NCI-H524 treated with DMSO at 0.1 percent for 48 hours (cell line): ENCODE data around the gene IQCC.

Experiments
- DNase-seq: peaks from one replicate; lab custom pipeline; 2025; lab: John Stamatoyannopoulos, UW

Gene IQCC

DNA sequence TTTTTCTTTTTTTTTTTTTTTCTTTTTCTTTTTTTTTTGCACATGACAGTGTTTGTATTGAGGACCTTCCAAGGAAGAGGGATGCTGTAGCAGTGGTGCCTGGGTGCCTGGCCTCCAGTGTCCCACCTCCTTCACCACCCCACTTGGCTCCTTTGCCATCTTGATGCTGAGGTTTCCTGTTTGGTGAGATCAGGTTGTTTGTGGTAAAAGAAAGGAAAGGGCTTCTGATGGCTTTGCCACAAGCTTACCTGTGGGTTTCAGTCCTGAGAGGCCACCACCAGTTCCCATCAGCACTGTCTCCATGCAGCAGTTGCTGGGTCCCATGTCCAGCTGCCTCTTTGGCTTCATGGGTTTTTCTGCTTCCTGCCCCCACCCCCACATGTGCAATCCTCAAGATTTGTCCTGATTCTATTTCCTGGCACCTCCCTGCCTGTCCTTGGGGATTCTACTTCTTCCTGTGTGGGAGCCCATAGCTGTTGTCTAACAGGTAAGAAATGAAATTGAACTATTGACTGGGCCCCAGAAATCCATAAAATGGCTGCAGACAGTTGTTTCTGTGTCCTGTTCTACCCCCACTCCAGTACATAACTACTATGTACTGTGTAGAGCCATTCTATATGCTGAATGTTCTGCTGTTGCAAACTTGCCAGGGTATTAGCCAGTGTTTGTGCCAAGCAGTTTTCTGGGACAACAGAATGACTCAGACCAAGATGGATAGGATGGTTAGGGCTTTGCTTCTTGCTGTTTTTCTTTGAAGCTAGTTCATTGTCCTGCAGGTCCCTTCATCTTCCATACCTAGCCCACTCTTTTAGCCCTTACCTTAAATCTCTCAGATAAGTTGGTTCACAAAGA, 9.3 kb upstream of the IQCC start:
- no peak for DNase-seq

DNA sequence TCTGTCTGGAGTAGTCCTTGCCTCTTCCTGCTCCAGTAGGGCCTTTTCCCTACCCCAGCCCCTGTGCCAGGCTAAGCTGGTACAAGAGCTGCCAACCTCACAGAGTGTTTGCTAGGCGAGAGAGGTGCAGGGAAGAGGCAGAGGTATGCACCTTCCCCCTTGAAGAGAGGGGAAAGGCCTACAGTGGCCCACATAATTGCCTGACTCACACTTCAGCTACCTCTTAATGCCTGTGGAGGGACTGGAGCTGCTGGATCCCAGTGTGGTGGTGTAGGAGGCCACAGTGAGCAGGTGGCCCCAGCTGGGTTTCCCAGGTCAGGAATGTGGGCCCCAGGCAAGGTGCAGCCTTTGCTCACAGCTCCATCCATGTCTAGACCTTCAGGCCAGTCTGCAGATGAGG, 8.4 kb upstream of the IQCC start:
- DNase-seq, result no peak

DNA sequence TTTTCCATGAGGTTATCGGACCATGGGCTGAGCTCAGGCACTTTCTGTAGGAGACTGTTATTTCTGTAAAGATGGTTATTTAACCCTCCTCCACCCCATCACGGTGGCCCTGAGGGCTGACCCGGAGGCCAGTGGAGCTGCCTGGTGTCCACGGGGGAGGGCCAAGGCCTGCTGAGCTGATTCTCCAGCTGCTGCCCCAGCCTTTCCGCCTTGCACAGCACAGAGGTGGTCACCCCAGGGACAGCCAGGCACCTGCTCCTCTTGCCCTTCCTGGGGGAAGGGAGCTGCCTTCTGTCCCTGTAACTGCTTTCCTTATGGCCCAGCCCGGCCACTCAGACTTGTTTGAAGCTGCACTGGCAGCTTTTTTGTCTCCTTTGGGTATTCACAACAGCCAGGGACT, 7.6 kb upstream of the IQCC start:
- DNase-seq, result no peak

DNA sequence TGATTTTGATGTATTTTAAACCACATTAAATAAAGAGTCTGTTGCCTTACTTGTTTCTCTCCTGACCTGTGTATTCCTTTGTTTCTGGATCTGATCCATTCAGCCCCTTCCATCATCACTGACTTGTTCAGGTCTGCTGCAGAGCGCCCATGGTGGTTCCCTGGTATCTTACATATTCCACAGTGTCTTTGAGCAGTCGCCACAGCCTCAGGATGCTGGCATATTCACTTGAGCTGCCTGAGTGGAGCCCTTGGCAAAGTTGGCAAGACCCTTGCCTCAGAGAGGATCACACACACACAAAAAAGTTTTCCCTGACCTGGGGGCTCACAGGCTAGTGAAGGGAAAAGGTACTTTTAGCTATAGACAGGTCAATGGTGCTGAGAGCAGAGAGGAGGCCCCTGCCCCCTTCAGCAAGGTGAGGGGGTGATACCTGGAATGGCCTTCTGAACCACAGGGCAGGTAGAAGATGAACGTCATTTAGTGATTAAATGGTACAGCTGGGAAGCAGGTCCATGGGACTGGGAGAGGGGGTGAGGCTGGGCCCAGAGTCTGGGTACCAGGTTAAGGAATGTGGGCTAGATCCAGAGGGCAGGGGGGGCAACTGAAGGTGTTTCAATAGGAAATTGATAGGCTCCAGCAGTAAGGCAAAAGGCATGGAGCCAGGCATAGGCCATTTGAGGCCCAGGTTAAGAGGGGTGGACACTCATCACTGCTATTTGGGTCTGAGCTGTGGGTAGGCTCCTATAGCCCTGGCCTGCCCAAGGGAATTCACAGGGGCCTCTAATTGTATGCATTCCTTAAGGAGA, 7.0 kb upstream of the IQCC start:
- no peak for DNase-seq

DNA sequence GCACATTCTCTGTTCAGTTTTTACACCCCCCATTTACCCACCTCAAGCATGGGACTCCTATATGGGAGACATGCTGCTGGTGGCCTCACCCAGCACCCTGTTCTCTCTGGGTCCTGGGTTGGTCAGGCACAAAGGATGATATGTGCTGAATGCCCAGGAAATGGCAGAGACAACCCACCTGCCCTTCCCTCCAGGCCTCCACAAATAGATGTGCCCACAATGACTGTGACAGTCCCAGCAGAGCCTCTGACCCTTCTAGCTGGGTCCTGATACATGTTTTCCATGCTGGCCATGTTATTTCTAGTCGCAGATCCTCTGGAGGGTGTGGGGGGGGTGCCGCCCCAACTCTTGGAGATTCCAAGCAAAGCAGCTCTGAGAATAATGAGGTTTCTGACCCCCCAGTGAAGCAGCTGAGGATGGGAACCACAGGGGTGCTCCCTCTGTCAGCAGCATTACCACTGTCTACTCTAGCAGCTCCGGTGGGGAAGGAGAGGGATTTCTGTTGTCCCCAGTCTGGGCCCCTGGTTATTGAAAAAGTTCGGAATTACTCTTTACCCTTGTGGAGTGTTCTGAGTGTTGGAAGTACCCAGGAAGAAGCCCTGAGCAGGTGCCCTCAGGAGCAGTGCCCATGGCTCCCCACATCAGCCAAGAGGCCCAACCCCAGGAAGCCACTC, 6.3 kb upstream of the IQCC start:
- no peak for DNase-seq

DNA sequence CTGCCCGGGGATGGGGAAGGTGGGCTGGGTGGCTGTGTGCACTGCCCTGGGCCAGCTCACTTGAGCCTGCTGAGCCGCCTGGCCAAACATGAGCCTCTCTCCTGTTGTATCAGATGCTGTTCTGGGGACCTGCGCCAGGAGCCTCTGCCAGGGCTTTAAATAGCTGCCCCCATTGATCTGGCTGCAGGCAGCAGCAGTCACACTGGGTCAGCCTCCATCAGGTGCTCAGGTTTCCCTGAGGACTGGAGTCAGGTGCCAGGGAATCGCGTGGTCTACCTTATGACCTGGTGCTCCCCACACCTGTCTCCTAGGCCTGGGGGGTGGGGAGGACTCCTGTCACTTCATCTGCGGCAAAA, 5.8 kb upstream of the IQCC start:
- no peak for DNase-seq

DNA sequence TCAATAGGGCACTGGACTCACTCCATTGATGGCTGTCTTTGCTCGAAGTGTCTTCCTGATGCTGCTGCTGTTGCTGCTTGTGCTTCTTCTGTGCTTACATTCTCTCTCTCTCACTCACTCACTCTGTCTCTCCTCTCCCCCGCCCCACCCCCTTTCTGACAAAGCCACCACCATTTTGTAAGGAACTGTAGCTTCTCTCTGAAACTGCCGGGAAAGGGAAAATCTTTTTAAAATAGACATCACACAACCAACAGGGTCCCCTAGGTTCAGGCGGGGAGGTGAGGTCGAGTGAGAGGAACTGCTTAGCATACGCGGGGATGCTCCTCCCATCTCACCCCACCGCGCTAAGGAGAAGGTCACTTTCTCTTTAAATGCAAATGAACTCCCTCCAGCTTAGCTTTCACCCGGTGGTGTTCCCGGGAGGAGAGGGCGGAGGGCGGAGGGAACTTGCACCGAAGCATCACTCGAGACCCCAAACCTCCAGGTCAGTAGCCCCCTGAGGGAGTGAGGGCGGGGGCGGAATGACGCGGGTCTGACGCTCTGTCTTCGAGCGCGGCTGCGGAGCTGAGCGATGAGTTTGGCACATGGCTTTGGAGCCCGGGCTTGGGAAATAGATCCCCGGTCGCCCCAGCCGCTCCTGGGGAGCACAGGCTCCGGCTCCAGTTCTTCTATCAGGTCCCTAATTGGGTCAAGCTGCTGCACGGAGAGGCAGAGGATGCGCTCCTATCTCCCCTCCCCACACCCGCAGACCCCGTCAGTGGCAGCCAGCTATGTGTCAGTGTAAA, 5.1 kb upstream of the IQCC start, which contains the start of gene CCDC28B:
Gene CCDC28B, plus strand, starts transcription at position 370 of the 785 bp plus-strand sequence. CDS start 1,341 bp downstream, outside the sequence.
- DNase-seq, result peak; percentile 10

DNA sequence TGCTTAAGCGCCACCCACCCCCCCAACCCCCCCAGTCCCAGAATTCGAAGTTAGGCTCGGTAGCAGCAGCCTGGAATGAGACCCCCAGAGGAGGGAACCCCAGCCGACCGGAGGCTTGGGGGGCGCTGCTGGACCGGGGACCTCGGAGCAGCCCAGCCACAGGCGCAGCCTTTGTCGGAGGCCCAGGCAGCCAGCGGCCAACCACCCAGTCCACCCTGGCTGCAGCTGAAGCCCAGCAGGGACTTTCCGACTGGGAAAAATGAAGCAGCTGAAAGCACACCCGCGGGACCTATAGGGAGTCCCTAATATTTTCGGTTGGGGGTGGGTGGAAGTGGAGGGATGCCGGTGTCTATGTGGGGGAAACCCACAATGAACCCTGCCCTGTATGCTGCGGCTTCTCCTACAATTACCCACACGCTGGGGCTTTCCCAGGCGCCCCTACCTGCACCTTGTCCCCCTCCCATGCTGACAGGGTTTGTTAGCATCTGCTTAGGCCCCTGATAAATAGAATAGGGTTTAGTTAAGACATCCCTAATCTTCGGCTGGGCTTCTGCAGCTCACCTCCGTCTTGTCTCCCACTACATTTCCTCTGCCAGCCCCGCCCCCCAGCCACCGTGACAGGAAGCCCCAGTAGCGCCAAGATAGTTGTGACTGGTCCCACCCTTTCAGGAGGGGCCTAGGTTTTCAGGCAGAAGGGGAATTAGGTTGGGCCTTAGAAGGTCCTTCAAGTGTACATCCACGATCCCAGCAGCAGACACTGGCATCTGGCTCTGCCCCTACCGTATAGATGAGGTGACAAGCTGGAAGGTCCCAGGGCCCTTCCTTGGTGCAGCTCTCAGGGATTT, 4.2 kb upstream of the IQCC start:
- DNase-seq, result no peak

DNA sequence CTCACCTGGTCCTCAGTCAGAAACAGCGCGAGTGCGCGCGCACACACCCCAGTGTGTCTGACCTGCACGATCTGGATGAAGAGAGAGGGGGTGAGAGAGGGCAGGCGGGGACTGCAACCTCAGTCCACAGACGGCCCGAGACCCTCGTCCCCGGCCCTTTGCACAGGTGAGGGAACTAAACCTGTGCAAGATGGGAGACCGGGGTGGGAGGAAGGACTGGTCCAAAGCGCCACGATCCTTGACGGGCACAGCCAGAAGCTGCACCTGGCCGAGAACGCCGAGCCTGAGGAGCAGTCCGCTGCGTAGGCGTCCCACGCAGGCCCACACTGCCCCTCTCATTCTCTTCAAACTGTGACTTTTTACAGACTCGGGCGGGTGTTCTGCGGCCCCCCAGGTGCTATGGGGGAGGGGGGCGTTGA, 519 bp upstream of the IQCC start:
- DNase-seq, result no peak

DNA sequence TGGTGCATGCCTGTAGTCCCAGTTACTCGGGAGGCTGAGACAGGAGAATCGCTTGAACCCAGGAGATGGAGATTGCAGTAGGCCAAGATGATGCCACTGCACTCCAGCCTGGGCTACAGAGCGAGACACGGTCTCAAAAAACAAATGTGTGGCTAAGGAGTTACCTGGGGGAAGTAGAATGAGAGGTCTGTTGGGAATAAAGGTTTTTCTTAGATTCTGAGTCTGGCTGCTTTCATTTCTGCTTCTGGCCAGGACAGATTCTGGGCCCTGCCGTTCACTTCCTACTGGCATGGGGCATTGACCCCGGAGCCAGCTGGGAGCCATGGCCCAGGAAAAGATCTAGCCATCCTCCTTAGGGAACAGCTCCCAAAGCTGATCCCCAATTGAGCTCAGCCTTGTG, 3.0 kb downstream of the IQCC start:
- no peak for DNase-seq

DNA sequence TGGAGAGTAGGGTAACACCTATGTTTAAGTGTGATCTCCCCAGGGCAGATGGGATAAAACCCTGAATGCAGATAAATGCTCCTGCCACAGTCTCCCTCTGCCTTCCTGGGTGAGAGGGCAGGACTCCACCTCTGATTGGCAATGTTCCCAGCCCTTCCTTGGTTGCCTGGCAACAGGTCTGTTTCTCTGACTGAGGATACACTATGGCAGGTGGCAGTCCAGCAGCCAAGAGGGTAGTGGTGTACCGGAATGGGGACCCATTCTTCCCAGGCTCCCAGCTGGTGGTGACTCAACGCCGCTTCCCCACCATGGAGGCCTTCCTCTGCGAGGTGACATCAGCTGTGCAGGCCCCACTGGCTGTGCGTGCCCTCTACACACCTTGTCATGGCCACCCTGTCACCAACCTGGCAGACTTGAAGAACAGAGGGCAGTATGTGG, 3.4 kb downstream of the IQCC start, which contains the start of gene DCDC2B:
Gene DCDC2B, plus strand, starts transcription at position 199 of the 438 bp plus-strand sequence. Its CDS starts 5 bp downstream, at position 204.
- peak; percentile 69 for DNase-seq

DNA sequence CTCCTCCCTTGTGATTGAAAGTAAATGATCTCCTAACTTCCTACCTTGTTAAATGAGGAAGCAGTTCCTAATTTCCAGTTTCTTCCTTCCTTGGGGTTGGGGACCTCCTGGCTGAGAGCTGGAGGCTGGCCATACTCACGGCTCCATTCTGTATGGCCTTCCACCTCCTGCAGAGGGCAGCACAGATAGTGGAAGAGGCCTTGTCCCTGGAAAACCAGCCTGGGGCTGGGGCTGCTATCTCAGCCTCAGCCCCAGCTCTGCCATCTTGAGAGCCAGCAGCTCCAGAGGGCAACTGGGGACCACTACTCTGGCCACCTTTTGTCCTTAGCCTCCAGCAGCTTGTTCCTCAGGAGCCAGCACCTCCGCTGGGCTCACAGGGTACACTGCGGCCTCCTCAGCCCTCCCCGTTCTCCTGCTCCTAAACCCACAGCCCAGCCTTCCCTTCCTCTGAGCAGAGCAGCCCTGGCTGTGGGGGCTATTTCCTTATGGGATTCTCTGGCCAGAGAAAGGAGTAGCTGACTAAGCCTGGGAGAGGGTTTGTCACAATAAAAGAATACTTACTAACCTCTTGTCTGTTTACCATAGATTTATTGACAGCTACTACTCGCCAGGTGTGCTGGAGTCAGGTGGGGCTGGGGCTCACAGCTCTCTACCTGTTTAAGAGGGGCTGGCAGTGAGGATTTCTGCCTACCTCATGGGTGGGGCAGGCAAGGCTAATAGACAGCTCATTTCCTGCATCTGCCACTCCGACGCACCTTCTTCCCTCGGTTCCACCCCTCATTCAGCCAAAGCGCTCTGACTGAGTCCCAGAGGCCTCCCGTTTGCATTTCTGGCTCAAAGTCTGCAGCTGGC, 10.4 kb downstream of the IQCC start:
- no peak for DNase-seq

DNA sequence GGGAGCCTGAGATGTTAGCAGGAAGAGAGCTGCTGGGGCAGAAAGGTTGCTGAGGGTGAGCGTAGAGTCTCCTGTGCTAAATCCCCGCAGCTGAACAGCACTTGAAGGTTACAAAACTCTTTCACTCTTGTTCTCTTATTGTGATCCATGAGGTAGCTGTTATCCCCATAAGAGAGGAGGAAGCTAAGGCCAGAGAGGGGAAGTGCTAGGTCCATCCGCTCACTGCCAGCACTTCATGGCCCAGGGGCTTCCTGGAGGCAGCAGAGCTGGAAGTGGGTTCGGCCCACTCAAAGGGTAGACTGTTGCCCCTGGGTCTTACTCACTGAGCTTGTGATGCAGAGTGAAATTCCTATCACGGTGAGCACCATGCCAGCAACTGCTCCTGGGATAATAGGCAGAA, 11.1 kb downstream of the IQCC start:
- DNase-seq, result no peak

DNA sequence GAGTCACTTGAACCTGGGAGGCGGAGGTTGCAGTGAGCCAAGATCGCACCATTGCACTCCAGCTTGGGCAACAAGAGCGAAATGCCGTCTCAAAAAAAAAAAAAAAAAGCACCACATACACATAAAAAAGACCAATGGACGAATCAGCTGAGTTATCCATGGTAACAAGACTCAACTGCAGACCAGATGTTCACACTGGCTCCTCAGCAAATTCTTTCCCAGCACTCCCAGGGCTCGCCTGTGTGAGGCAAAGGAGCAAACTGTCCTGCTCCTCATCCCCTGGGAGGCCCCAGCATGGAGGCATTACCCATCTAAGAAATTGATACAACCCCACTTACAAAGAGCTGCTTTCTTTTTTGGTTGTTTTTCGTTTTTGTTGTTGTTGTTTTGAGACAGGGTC, 13.6 kb downstream of the IQCC start:
- DNase-seq, result no peak

DNA sequence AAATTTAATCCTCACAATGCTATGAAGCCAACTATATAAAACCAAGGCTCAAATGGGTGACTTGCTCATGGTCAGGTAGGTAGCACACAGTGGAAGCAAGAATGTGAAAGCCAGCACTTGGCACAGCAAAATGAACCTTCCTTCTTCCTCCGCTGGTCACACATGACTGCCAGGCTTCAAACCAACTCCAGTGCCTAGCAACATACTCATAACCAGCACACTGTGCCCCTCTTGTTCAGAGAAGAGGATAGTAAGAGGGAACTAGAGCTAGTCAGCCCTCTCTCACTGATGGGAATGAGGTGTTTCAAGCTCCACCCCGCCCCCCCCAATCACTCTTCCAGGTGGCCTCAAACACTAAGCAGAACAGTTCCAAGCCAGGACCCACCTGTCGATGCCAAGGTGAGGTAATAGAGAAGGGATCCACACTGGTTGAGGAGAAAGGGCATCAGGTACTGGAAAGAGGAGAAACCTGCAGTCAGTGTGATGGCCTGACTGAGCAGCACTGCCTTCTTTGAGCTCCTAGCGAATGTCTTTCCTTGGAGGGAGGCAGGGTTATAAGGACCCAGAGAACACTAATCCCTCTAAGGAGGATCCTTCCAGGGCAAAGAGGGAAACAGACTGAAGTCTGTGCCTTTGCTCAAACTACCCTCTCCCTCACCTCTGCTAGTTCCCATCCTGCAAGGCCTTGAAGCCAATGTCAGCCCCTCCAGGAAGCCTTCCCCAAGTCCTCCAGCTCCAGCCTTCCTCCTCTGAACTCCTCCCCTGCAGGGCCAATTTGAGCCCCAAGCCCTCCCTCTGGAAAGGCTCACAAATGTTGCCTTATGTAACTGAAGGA, 15.5 kb downstream of the IQCC start:
- DNase-seq, result no peak

DNA sequence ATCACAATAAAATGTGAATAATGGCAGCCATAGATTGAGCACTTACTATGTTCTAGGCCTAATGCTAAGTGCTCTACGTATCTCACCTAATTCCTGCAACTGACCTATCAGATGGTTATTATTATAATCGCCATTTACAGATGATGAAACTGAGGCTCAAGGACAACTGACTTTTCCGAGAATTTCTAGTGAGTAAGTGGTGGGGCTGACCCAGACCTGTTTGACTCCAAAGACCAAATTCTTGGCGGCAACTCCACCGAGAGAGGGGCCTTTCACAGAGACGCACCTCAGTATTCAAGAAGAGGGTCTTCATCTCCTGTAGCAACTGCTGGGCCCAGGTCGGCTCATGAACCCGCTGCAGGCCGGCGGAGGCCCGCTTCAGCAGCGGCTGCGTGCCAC, 16.1 kb downstream of the IQCC start:
- no peak for DNase-seq

DNA sequence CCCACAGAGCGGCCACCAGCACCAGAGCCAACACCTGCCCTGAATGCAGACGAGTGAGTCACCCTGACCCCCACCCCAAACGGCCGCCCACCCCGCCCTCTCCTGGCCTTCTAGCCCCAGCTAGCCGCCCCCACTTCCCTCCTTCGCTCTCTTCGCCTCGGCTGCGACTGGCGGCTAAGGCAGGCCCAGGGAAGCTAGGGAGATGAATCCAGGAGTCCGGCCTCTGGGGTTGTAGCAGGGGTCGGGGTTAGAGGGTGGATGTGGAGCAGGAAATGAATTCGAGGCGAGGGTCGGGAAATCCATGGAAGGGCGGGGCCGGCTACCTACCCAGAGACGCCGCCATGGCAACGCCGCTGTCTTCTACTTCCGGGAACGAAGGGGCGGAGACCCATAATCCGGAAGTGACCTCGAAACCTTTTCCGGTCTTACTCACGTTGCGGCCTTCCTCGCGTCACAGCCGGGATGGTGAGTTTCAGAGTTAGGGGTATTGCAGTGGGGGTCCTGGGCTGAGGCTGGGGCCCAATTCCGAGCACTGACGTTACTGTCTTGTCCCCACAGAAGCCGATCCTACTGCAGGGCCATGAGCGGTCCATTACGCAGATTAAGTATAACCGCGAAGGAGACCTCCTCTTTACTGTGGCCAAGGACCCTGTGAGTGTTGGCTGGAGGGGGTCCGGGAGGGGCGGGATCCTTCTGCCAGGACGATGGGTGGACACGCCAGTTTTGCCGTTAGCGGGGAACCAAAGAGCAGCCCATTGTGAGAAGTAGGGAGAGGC, 16.7 kb downstream of the IQCC start, which contains the start of the genes EIF3I and TMEM234:
Gene EIF3I, plus strand, starts transcription at position 428 of the 776 bp plus-strand sequence. Its CDS starts 35 bp downstream, at position 463.
Gene TMEM234, minus strand, starts transcription at position 374 of the 776 bp plus-strand sequence. Its CDS starts 31 bp downstream, at position 343.
- DNase-seq, result peak; percentile 49

DNA sequence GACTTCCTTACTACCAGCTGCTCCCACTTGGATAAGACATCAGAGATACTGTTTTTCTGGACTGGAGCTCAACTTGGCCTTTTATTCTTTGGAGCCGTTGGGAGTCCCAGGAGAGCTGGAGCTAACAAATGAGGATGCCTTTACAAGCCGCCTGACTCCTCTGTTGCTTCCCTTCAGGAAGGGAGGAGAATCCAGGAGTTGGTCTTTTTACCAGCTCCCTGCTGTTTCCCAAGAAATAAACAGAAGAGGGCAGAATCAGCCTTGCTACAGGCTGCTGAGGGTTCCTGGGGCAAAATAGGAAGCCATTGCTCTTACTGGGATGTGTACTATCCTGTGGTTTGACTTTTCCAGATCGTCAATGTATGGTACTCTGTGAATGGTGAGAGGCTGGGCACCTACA, 18.2 kb downstream of the IQCC start:
- no peak for DNase-seq
